OCI-LY1 (cell line): ENCODE measurements around the gene SKAP1.

Source experiments
- EZH2 ChIP-seq: fragments of 200-600 bp; sonication (generic), shearing (Covaris generic); IDR thresholded peaks from 2 replicates; pipeline ENCODE4 v1.8.0; 2017; ENCODE audit warnings: borderline replicate concordance, mixed run types, mild to moderate bottlenecking, antibody characterized with exemption, low read length, moderate library complexity, mixed read lengths
- TF ChIP-seq, protein P1 (sequence below): fragments of 200-600 bp; sonication (generic), shearing (Covaris generic); IDR thresholded peaks from 2 replicates; pipeline ENCODE4 v1.5.1; 2017; ENCODE audit warnings: mild to moderate bottlenecking, antibody characterized with exemption, low read length, moderate library complexity, mixed read lengths

DNA sequence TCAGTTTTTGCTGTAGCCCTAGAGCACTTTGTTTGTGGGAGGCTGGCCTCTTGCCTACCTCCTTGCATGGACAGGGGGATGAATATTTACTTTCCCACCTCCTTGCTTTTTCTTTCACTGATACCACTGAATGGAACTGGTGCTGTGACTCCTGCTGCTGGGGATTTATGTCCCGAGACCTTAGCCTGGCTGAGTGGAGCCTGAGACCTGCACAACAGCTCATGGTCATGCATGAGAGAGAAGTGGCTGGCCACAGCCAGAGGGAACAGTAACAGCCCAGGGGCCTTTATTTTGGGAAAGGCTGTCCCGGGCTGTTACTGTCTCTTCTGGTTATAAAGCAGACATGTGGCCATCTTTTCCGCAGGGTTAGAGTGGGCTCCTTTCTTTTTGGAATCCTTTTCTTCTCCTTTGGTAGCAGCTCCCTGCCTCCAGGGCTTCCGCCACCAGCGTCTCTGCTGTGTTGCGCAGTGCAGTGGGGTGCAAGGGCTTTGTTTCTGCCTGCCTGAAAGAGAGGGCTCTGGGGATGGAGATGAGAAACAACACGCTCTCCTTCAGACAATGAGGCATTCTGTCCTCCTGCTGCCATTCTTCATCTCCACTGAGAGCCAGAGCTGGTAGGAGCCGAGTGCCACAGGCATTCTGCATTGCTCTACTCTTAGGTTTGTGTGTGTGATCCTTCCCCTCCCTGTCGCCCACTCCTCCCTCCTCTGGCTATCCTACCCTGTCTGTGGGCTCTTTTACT, 307.9 kb downstream of the SKAP1 start:
- TF ChIP-seq, protein P1, sequence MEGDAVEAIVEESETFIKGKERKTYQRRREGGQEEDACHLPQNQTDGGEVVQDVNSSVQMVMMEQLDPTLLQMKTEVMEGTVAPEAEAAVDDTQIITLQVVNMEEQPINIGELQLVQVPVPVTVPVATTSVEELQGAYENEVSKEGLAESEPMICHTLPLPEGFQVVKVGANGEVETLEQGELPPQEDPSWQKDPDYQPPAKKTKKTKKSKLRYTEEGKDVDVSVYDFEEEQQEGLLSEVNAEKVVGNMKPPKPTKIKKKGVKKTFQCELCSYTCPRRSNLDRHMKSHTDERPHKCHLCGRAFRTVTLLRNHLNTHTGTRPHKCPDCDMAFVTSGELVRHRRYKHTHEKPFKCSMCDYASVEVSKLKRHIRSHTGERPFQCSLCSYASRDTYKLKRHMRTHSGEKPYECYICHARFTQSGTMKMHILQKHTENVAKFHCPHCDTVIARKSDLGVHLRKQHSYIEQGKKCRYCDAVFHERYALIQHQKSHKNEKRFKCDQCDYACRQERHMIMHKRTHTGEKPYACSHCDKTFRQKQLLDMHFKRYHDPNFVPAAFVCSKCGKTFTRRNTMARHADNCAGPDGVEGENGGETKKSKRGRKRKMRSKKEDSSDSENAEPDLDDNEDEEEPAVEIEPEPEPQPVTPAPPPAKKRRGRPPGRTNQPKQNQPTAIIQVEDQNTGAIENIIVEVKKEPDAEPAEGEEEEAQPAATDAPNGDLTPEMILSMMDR = no peak
- no peak for TF ChIP-seq EZH2
